WTC11 (cell line): ENCODE results near the gene CYP1A2. TPM values are rescaled to one million over a fixed set of nuclear protein-coding genes. Genes with fewer than 3 reads are reported as not detected.

Source experiments
- ATAC-seq: fragments of 200-7000 bp; cut with Tn5 transposase; 2 replicates; pipeline ENCODE4 v1.10.0; 2021; ENCODE audit warnings: mild to moderate bottlenecking, moderate library complexity
- CTCF ChIA-PET: fragments of 300-600 bp; sonication (Branson Sonifier 250); formaldehyde crosslinking; loops from one replicate; lab custom pipeline; 2021; ENCODE audit warnings: antibody characterized with exemption; lab: Charles Lee
- POLR2A ChIA-PET: fragments of 350-600 bp; sonication (Branson Sonifier 250); formaldehyde crosslinking; loops from one replicate; lab custom pipeline; 2021; ENCODE audit warnings: antibody characterized with exemption; lab: Charles Lee
- DNase-seq: peaks from one replicate; pipeline ENCODE4 v3.0.0; 2021; ENCODE audit warnings: low spot score
- H3K27ac Mint-ChIP-seq: 2 replicates; pipeline ENCODE4 v1.8.0; 2021; ENCODE audit warnings: mixed read lengths
- H3K27me3 Mint-ChIP-seq: 2 replicates; pipeline ENCODE4 v1.8.0; 2021; ENCODE audit warnings: low read depth, mild to moderate bottlenecking, moderate library complexity, mixed read lengths
- H3K36me3 Mint-ChIP-seq: 2 replicates; pipeline ENCODE4 v1.8.0; 2021; ENCODE audit warnings: mixed read lengths
- H3K4me1 Mint-ChIP-seq: 2 replicates; pipeline ENCODE4 v1.8.0; 2022; ENCODE audit warnings: mixed read lengths
- H3K4me3 Mint-ChIP-seq: 2 replicates; pipeline ENCODE4 v1.8.0; 2021; ENCODE audit warnings: mild to moderate bottlenecking, moderate library complexity, mixed read lengths
- H3K9me3 Mint-ChIP-seq: 2 replicates; pipeline ENCODE4 v1.8.0; 2021; ENCODE audit warnings: mixed read lengths
- CTCF ChIP-seq: fragments of 200-600 bp; IDR thresholded peaks from 2 replicates; pipeline ENCODE4 v1.8.0; 2022; ENCODE audit warnings: antibody characterized with exemption
- ETV6 ChIP-seq: sonication (generic); formaldehyde crosslinking; IDR thresholded peaks from 2 replicates; pipeline ENCODE4 v1.8.1; 2022; ENCODE audit warnings: mild to moderate bottlenecking, missing genetic modification reagents
- NFATC4 ChIP-seq: fragments of 250-450 bp; sonication (Bioruptor Pico); IDR thresholded peaks from 2 replicates; pipeline ENCODE4 v1.9.0; 2021; ENCODE audit warnings: mild to moderate bottlenecking
- NR2C2 ChIP-seq: sonication (generic); formaldehyde crosslinking; IDR thresholded peaks from 2 replicates; pipeline ENCODE4 v1.8.0; 2022; ENCODE audit warnings: mild to moderate bottlenecking, missing genetic modification reagents
- NR3C1 ChIP-seq: sonication (generic); formaldehyde crosslinking; conservative IDR thresholded peaks from 2 replicates; pipeline ENCODE4 v1.8.1; 2023; ENCODE audit warnings: low read depth, mild to moderate bottlenecking, missing genetic modification reagents
- SP1 ChIP-seq: sonication (generic); formaldehyde crosslinking; conservative IDR thresholded peaks from 2 replicates; pipeline ENCODE4 v1.8.1; 2022; ENCODE audit warnings: missing genetic modification reagents
- TP53 ChIP-seq: sonication (generic); formaldehyde crosslinking; IDR thresholded peaks from 2 replicates; pipeline ENCODE4 v1.8.1; 2023; ENCODE audit warnings: mild to moderate bottlenecking, missing genetic modification reagents
- ZNF138 ChIP-seq: sonication (generic); formaldehyde crosslinking; conservative IDR thresholded peaks from 2 replicates; pipeline ENCODE4 v1.8.1; 2022; ENCODE audit warnings: mild to moderate bottlenecking, moderate library complexity, missing genetic modification reagents
- ZNF263 ChIP-seq: sonication (generic); formaldehyde crosslinking; IDR thresholded peaks from 2 replicates; pipeline ENCODE4 v1.8.1; 2022; ENCODE audit warnings: low read depth, mild to moderate bottlenecking, moderate library complexity, missing genetic modification reagents
- ZNF512 ChIP-seq: sonication (generic); formaldehyde crosslinking; IDR thresholded peaks from 2 replicates; pipeline ENCODE4 v1.8.1; 2022; ENCODE audit warnings: missing genetic modification reagents, borderline replicate concordance
- total RNA-seq: library from RNA; stranded (reverse); gene quantifications from 3 replicates; pipeline ENCODE4 v1.2.3, GENCODE V29; 2021
- TF ChIP-seq, protein P1 (sequence below): sonication (generic); formaldehyde crosslinking; IDR thresholded peaks from 2 replicates; pipeline ENCODE4 v1.8.1; 2022; ENCODE audit warnings: mild to moderate bottlenecking, missing genetic modification reagents, moderate library complexity, borderline replicate concordance
- TF ChIP-seq, protein P2 (sequence below): sonication (generic); formaldehyde crosslinking; IDR thresholded peaks from 2 replicates; pipeline ENCODE4 v1.8.0; 2022; ENCODE audit warnings: mild to moderate bottlenecking, missing genetic modification reagents

CYP1A2 gene
- total RNA-seq, 1 experiment from 2014 or later: not detected

GRCh38 chr15:74781431-74782258 is 33.0 kb downstream of the CYP1A2 start, which contains the start of gene CSK (continued):
- TF ChIP-seq CTCF (peak; percentile 49; the same call in 1 of the 2 replicates), ZNF138 (no peak), ETV6 (CRISPR knock-in tag) (0 out of 2 replicates have a peak, but pooled peaks have one; percentile 19), ZNF263 (CRISPR knock-in tag) (no peak), SP1 (CRISPR knock-in tag) (no peak), ZNF512 (CRISPR knock-in tag) (no peak)
- TF ChIP-seq, protein P1, sequence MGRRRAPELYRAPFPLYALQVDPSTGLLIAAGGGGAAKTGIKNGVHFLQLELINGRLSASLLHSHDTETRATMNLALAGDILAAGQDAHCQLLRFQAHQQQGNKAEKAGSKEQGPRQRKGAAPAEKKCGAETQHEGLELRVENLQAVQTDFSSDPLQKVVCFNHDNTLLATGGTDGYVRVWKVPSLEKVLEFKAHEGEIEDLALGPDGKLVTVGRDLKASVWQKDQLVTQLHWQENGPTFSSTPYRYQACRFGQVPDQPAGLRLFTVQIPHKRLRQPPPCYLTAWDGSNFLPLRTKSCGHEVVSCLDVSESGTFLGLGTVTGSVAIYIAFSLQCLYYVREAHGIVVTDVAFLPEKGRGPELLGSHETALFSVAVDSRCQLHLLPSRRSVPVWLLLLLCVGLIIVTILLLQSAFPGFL (CRISPR knock-in tag): no peak

- H3K36me3 Mint-ChIP-seq: no peaks in the 10 kb centered on the region
- no peak for DNase-seq
- no peak for TF ChIP-seq NR3C1 (CRISPR knock-in tag)
- no peak for TF ChIP-seq NFATC4 (CRISPR knock-in tag)
- H3K27ac Mint-ChIP-seq: no peak overlapping the region
- ATAC-seq: peak; percentile 7
- ChIA-PET POLR2A (interaction anchor here (0.5 to 1.7 kb wide), 4 partner anchors 9 to 103 kb away, joined by 4 to 7 read pairs (median 5); no protein-coding TSS in a partner anchor), CTCF (interaction anchor here (0.6 to 14.8 kb wide), 20 partner anchors 8 to 169 kb away, joined by 3 to 360 read pairs (median 4); partner anchors contain the start of genes CPLX3, CYP1A1, FAM219B and ULK3)
- H3K4me3 Mint-ChIP-seq: peak overlapping the region; percentile 82
- no peaks in the 10 kb centered on the region for H3K9me3 Mint-ChIP-seq
- peaks cover 26% of the 10 kb centered on the region for H3K27me3 Mint-ChIP-seq
- peaks cover 44% of the 10 kb centered on the region for H3K4me1 Mint-ChIP-seq
Observed at GRCh38 chr15:74782259-74783071, 33.8 kb downstream of the CYP1A2 start.

DNA sequence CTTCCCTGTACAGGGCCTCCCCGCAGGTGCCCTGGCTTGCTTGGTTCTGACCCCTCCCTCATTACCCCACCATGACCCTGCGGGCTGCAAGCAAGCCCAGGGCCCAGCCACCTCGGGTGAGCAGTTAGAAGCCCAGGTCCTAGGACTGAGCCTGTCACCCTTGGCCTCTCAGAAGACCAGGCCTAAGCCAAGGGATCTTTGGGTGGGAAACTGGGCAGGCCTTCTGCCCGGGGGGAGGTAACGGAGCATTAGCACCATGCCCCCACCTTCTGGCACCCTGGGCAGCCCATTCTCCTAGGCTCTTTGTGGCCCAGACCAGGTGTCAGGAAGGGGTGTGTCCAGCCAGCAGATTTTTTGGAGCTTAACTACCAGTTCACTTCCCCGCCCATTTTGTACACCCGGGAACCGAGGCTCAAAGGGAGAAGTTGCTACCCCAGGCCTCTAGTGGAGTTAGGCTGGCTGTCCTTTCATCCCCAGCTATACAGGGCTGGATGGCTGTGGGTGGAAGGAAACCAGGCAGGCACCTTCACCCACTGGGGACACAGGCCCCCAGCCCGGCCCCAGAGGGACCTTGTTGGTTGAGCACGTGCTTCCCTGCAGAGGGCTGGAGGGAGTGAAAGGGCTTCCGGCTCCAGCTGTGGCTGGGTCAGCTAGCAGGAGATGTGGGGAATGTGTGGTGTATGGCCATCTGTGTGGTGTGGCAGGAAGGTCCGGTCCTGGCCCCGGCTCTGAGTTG is 34.6 kb downstream of the CYP1A2 start:
- H3K9me3 Mint-ChIP-seq: no peaks in the 10 kb centered on the region
- POLR2A ChIA-PET: interaction anchor here (0.5 to 1.0 kb wide), 3 partner anchors 10 to 103 kb away, joined by 4 to 7 read pairs (median 5); no protein-coding TSS in a partner anchor
- CTCF ChIA-PET: interaction anchor here (0.9 to 14.8 kb wide), 12 partner anchors 9 to 167 kb away, joined by 3 to 360 read pairs (median 5); partner anchors contain the start of genes CPLX3, FAM219B and ULK3
- DNase-seq: no peak
- 0 out of 2 replicates have a peak, but pooled peaks have one; percentile 35 for TF ChIP-seq ETV6 (CRISPR knock-in tag)
- no peak for TF ChIP-seq NR2C2 (CRISPR knock-in tag)
- TF ChIP-seq TP53: no peak
- no peak for TF ChIP-seq ZNF263 (CRISPR knock-in tag)
- TF ChIP-seq, protein P2, sequence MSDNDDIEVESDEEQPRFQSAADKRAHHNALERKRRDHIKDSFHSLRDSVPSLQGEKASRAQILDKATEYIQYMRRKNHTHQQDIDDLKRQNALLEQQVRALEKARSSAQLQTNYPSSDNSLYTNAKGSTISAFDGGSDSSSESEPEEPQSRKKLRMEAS (CRISPR knock-in tag): peak; percentile 59; the same call in 1 of the 2 replicates
- TF ChIP-seq, all 79 proteins: peak for 2
- Mint-ChIP-seq H3K4me3 (peak overlapping the region; percentile 82), H3K4me1 (peaks cover 44% of the 10 kb centered on the region), H3K36me3 (no peaks in the 10 kb centered on the region), H3K27me3 (peaks cover 26% of the 10 kb centered on the region), H3K27ac (no peak overlapping the region)
- no peak; the same call in 1 of the 2 replicates for ATAC-seq
